AG04449 (cell line): ENCODE measurements around the gene POLR3B.

Experiments
- CTCF ChIA-PET: fragments of 350-600 bp; formaldehyde crosslinking; extraction: SDS; loops from one replicate; lab custom pipeline; 2021; ENCODE audit warnings: antibody characterized with exemption; lab: Yijun Ruan, JAX
- POLR2A ChIA-PET: fragments of 400-600, 350-600 bp; formaldehyde crosslinking; extraction: SDS; loops from one replicate; lab custom pipeline; 2020; ENCODE audit warnings: antibody characterized with exemption, inconsistent platforms; lab: Yijun Ruan, JAX
- DNase-seq: peaks from one replicate; pipeline ENCODE4 v3.0.0-alpha.2; 2010; ENCODE audit warnings: low read depth, low spot score
- H3K4me3 ChIP-seq: 2 replicates; pipeline ENCODE4 v1.5.1; 2011; ENCODE audit warnings: low read depth, mild to moderate bottlenecking, control low read depth, low read length
- CTCF ChIP-seq: IDR thresholded peaks from one replicate; pipeline ENCODE4 v1.5.1; 2011; ENCODE audit warnings: mild to moderate bottlenecking, moderate library complexity, low read length, control low read depth, inconsistent platforms; ENCODE audit not compliant: insufficient read depth; ENCODE audit errors: missing control alignments

Gene POLR3B

GRCh38 chr12:106415134-106415533 is 57.6 kb downstream of the POLR3B start:
- POLR2A ChIA-PET = no interaction called here
- peak; percentile 47 for DNase-seq
- no peak for TF ChIP-seq CTCF
- H3K4me3 ChIP-seq = no peak overlapping the region
- CTCF ChIA-PET = interaction anchor here (2.1 kb wide), 1 partner anchor 426 kb away, joined by 6 read pairs; no protein-coding TSS in a partner anchor

DNA sequence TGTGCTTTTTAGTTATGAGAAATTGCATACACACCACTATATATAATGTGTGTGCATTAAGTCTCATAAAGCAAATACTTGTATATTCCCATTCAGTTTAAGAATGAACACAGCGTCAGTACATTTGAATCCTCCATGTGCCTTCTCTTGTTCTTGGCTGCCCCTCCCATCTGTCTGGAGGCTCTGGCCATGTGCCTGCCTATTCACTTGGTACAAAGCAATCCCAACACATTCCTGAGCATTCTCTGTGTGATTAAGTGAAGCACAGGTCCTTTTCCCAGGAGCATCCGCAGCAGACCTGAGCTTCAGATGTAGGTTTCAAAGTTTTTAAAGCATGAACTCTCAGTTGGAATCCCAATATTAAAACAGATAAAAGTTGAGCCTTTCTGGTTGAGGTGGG is 58.7 kb downstream of the POLR3B start:
- ChIA-PET CTCF (no interaction called here), POLR2A (no interaction called here)
- H3K4me3 ChIP-seq = no peak overlapping the region
- no peak for TF ChIP-seq CTCF
- DNase-seq = no peak

- POLR2A ChIA-PET = no interaction called here
- no peak for TF ChIP-seq CTCF
- no peak overlapping the region for H3K4me3 ChIP-seq
- CTCF ChIA-PET = interaction anchor here (1.0 to 2.1 kb wide), 6 partner anchors 8 to 501 kb away, joined by 3 to 6 read pairs (median 3); no protein-coding TSS in a partner anchor
- no peak for DNase-seq
These were observed 60.7 kb downstream of the POLR3B start for GRCh38 chr12:106417926-106418910.

DNA sequence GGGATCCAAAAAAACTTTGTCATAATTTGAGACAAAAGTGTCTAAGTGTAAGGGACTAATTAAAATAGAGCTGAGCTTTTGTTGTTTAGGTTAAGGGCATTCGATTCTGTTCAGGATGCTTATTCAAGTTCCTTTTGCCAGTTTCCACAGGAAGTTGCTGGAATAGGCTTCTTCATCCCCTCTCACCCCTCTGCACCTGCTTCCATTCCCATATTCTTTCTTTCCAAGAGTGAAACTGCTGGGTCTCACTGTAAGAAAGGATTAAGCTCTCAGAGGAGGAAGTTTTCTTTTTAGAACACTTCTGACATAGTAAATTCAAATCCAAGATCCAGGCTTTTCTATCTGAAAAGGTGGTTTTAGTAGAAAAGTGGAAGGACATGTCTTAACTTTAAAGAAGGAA is 61.4 kb downstream of the POLR3B start:
- no peak for DNase-seq
- CTCF ChIA-PET = interaction anchor here (1.0 to 2.1 kb wide), 5 partner anchors 9 to 500 kb away, joined by 3 to 6 read pairs (median 3); no protein-coding TSS in a partner anchor
- no peak for TF ChIP-seq CTCF
- no peak overlapping the region for H3K4me3 ChIP-seq
- POLR2A ChIA-PET = no interaction called here

DNA sequence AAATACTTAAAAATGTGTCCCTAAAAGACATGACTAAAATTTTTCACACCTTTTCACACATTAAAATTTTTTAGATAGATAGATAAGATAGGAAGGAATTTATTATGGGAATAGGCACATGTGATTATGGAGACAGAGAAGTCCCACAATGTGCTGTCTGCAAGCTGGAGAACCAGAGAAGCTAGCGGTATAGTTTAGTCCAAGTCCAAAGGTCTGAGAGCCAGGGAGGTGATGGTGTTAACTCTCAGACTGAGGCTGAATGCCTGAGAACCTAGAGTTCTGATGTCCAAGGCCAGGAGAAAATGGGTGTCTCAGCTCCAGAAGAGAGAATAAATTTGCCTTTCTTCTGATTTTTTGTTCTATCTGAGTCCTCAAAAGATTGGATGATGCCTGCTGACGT is 65.7 kb downstream of the POLR3B start:
- ChIA-PET POLR2A (no interaction called here), CTCF (no interaction called here)
- H3K4me3 ChIP-seq = no peak overlapping the region
- no peak for DNase-seq
- no peak for TF ChIP-seq CTCF

DNA sequence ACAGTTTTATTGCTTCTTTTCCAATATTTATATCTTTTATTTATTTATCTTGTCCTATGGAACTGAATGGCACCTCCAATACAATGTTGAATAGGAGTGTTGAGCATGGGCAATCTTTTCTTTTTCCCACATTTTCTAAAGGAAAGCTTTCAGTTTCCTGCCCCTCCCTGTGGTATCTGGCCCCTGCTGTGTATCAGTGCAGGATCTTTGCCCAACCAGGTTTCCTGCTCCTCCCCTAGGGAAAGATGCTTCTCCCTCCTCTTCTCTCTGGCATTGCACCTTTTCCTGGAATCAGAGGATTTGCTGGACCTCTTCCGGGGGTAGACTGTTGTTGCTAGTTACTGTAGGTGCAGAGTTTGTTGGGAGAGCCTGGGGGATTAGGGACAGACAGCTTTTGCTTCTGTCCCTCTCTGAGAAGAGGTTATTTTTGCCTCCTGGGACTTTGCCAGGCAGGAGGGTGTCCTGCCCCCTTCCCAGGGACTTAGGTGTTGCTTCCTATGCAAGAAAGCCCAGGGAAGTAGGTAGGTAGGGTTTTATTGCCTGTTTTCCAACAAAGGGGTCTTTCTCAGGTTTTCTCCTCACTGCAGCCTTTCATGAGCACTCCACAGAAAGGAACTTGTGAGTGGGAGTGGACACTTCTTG is 67.6 kb downstream of the POLR3B start:
- TF ChIP-seq CTCF = no peak
- DNase-seq = no peak
- H3K4me3 ChIP-seq = no peak overlapping the region
- ChIA-PET POLR2A (interaction anchor here (0.6 kb wide), 1 partner anchor 1760 kb away, joined by 3 read pairs; no protein-coding TSS in a partner anchor), CTCF (interaction anchor here (1.0 kb wide), 1 partner anchor 8 kb away, joined by 3 read pairs; no protein-coding TSS in a partner anchor)
